Measurements from ENCODE around the gene KRI1.
A peak's percentile ranks its signal among the peaks of the same experiment; 100 is the strongest.

Gene KRI1

DNA sequence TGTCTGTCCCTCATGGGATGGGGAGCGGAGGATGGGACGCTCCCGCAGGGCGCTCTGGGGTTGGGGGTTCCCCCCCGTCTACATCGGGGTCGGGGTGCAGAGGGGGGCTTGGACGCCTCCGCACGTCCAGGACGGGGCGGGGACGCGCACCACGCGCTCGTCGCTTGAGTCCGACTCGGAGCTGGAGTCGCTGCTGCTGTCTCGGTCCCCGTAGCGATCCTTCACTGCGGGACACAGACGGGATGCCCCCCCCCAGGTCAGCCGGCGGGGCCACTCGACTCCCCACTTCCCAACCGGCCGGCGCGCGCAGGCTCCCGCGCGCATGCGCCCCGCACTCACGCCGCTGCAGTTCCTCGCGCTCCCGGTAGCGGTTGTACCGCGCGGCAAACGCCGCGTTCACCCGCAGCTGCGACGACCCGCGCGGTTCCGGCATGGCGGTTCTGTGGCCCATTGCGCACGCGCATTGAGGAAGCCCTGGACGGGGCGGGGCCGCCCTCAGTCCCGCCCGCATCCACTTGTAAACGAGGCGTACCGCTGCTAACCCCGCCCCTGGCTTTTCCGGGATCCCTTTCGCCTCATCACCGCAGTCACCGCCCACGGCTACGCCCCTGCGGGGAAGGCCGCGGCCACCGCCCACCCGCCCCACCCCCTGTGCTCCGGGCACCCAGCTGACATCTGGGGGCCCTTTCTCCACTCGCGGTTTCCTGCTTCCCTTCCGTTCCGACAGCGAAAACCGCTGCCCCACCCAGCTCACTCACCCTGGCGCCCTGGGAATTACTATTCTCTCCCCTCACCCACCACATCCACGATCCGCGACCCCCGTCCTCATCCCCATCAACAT, at the start of gene KRI1:
Gene KRI1 (minus strand): TSS at position 444 of the 841 bp plus-strand sequence. CDS start 11 bp downstream, at position 433.
- DNase-seq: peak; percentile 99

DNA sequence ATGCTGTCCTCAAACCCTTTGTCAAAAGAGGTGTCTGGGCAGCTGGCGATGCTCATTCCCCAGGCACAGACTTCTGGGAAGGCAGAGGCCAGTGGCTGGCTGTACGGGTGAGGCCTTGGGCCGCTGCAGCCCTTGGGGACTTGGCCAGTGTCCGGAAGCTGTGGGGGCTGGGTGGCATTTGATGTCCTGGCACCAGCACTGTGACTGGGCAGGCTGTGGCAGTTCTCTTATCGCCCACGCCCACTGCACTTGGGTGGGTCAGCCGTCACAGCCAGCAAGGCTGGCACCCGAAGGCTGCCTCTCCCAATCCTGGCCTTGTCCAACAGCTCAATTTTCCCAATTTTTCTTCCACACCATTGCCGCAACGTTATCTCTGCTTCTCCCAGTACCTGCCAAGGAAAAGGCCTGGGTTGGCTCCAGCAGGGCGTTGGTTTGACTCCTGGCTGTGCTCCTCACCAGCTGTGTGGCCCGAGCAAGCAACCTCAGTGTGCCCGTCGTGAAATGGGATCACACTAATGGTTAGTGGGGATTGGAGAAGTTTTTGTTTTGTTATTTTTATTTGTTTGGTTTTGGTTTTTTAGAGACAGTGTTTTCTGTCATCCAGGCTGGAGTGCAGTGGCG, 46.8 kb upstream of the KRI1 start:
- DNase-seq: no peak

DNA sequence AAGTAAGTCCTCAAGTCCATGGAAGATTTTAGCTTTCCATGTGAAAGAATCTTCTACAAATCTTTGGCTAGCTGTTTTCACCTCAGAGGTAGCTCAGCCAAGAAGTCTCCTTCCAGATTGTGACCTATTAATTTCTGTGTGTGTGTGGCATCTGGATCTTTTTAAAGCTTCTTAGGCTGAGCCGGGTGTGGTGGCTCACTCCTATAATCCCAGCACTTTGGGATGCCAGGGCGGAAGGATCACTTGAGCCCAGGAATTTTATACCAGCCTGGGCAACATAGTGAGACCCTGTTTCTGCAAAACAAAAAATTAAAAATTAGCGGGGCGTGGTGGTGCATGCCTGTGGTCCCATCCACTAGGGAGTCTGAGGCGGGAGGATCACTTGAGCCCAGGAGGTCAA, 46.1 kb upstream of the KRI1 start:
- DNase-seq: no peak

DNA sequence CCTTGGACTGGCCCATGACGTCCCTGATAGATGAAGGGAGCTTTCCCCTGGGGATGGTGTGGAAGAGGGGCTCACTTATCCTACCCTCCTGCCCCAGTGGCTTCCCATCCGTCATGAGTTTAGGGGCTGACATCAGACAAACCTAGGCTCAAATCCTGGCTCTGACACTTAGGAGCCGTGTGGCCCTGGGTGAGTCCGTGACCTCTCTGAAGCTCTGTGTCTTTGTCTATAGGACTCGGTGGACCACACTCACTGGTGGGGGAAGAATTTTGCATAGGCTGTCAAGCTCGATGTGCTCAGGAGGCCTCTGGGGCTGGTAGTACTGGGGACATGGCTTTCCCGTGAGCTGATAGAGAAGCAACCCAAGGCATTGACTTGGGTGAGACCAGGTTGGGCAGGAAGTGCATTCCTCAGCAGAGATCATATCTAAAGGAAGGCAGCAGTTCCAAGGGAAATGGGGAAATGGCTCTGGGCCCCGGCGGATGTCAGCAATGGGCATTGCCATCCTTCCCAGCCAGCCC, 38.7 kb upstream of the KRI1 start:
- DNase-seq: no peak

DNA sequence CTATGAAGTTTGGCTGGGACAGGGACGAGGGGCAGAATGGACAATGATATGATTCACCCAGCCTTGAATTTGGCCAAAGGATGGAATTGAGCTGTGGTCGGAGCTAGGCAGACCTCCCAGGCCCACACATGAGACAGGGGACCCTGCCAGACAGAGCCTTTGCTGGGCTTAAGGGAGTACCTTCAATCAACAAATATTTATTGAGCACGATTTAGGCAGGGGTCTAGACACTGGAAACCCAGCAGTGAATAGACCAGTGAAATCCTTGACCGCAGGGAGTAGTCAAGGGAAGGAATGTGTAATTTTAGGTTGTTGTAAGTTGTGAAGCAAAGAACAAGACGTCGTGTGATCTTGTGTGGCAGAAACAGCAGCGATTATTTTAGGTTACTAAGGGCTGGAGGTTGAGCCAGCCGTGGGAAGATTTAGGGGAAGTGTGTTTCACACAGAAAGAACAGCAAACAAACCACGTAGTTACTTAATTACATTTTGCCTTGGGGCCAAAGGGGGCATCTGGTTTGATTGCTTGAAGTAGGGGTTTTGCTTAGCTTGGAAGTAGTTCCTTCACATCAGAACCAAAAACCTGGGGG, 38.2 kb upstream of the KRI1 start:
- DNase-seq: peak; percentile 9

DNA sequence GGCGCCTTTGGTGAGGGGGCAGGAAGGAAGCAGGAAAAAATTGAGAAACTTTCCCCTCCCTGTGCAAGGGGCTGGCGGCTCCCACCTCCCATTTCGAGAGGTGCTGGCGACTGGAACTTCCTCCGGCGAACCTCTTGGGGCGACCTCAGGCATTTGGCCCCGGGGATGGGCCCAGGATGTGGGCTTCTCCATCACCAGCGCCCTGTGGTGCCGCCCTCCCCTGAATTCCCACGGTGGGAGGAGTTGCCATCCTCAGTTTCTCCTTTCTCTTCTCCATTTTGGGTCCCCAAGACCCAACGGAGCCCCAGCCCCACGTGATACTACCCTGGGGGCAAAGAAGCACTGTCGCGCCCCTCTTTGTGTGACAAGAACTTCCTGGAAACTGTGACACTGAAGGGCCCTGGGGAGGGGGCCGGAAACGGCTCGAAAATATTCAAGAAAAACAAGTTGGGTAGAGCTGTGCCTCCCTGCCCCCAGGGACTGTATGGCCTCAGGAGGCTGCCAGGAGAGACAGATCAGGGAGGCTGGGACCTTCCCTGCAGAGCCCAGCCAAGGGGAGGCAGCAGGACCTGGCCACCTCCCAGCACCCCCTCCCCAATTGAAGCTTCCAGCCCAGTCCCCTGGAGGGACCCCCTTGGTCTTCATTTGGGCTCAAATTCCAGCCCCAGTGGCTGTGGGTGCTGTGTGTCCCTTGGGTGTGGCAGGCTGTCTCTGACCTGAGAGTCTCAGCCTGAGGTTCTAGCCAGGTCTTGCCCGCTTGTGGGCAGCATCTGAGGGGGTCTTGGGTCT, 37.5 kb upstream of the KRI1 start:
- no peak for DNase-seq

DNA sequence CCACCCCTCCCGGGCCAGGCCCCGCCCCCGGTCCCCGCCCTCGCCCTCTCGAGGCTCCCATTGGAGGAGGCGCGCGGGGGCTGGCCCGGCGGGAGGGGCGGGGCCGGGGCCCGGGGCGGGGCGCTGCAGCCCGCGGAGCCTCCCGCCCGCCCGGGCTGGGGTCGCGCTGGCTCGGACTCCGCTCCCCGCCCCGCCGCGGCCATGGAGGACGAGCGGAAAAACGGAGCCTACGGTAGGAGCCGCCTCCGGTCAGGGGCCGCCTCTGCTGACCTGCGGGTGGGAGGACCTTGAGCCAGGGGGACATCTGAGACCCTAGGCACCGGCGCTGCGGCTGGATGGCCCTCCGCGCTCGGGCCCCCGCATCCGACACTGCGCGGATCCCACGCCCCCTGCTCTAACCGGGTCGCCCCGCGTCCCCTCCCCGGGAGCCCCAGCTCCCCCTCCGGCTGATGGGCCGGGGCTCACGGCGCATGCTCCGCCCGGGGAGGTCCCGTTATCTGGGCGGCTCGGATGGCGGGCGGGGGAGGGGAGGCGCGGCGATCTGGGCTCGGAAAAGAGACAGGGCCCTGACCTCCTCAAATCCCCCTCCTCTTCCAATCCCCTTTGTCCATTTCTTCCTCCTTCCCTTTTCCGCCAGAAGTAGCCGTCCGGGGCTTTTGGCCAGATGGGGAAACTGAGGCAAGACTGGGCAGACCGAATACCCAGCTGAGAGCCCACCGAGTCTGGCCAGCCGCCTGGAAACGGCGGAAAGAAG, 36.7 kb upstream of the KRI1 start:
- DNase-seq: peak; percentile 92

DNA sequence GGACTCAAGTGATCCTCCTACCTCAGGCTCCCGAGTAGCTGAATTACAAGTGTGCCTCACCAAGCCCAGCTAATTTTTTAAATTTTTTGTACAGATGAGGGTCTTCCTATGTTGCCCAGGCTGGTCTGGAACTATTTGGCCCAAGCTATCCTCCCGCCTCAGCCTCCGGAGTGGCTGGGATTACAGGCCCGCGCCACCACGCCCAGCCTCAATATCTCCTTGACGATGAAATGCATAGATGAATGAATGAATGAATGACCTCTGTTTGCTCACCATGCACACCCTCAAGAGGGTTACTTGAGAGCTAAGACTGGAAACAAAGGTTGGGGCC, 36.2 kb upstream of the KRI1 start:
- DNase-seq: no peak

DNA sequence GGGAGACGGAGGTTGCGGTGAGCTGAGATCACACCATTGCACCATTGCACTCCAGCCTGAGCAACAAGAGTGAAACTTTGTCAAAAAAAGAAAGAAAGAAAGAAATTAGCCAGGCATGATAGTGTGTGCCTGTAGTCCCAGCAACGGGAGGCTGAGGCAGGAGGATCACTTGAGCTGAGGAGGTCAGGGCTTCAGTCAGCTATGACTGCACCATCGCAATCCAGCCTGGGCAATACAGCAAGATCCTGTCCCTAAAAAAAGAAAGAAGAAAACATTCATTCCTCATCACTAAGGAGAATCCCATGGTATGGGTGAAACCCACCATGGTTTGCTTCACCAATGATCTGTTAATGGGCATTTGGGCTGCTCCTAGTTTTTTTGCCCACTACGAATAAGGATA, 34.3 kb upstream of the KRI1 start:
- no peak for DNase-seq

DNA sequence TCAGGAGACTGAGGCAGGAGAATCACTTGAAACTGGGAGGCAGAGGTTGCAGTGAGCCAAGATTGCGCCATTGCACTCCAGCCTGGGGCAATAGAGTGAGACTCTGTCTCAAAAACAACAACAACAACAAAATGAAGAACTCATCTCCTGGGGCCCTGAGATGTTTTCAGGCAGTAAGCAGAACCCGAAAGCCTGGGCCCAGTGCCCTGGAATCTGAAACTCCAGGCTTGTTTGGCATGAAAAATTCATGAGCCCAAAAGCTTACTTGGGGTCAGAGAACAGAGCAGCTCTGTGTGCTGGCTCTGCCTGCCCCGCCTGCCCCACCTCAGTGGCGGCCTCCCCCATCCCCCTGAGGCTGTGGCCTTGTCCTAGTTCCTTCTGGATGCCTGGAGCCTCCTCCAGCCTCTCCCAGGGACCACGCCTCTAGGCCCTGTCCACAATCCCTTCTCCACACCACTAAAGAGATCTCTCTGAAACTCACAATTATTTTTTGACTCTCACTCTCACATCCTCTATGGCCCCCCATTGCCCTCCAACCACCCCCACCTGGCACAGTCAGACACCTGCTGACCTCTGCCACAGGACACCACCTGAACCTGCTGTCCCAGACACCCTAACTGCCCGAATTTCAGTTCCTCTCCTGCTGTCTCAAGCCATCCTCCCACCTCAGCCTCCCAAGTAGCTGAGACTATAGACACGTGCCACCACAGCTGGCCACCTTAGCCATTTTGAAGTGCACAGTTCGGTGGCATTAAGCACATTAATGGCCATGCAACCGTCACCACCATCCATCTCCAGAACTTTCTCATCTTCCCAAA, 28.2 kb upstream of the KRI1 start:
- DNase-seq: no peak

DNA sequence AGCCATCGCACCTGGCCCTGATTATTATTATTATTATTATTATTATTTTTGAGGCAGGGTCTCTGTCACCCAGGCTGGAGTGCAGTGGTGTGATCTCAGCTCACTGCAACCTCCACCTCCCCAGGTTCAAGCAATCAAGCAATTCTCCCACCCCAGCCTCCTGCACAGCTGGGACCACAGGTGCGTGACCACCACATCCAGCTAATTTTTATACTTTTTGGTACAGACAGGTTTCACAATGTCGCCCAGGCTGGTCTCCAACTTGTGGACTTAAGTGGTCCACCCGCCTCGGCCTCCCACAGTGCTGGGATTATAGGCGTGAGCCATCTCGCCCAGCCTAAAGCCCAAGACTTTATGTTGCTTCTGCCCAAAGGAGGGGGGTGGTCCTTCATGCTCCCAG, 27.3 kb upstream of the KRI1 start:
- DNase-seq: no peak

DNA sequence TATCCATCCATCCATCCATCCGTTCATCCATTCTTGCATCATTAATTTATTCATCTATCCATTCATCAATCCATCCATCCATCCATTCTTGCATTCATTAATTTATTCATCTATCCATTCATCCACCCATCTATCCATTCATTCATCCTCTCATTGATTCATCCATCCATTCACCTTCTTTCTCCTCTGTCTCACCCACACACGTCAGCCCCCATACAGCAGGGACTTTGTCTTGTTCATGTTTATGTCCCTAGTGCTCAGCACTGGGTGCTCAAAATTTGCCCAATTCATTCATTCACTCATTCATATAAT, 22.0 kb upstream of the KRI1 start:
- no peak for DNase-seq

DNA sequence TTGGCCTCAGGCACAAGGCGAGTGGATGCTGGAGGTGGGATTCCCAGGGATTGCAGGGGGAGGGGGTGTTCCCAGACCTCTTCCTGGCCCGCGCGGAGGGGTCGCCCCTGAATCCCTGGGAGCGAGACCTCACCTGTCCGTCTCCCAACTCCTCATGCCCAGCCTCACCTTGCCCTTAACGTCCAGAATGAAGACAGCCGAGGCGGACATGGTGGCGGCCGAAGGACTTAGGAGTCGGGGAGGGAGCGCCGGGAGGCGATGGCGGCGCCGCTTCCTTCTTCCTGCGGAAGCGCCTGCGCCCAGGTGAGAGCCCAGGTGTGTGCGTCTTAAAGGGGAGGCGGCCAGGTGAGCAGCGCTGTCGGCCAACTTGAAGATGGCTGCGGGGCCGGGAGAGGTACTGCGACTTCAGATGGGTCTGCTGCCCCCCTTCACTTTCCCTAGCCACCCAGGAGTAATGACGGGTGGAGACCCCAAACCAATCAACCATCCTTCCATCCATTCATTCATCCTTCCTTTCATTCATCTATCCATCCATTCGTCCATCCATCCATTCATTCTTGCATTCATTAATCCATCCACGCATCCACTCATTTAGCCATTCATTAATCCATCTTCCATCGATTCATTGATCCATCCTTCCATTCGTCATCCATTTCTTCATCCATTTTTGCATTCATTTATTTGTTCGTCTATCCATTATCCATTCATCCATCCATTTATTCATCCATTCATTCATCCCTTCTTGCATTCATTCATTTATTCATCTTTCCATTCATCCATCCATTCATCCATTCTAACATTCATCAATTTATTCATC, 21.4 kb upstream of the KRI1 start, which contains the start of gene AP1M2:
Gene AP1M2 (minus strand): TSS at position 291 of the 817 bp plus-strand sequence. CDS start 81 bp downstream, at position 210.
- no peak for DNase-seq

DNA sequence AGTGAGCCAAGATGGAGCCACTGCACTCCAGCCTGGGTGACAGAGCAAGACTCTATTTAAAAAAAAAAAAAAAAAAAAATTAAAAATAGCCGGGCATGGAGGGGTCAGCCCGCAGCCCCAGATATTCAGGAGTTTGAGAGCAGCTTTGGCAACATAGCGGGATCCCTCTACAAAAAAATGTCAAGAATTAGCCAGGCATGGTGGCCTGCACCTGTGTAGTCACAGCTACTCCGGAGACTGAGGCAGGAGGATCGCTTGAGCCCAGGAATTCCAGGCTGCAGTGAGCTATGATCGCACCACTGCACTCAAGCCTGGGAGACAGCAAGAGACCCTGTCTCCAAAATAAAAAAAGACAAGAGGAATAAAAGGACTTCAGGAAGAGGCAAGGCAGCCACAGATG, 20.6 kb upstream of the KRI1 start:
- no peak for DNase-seq

DNA sequence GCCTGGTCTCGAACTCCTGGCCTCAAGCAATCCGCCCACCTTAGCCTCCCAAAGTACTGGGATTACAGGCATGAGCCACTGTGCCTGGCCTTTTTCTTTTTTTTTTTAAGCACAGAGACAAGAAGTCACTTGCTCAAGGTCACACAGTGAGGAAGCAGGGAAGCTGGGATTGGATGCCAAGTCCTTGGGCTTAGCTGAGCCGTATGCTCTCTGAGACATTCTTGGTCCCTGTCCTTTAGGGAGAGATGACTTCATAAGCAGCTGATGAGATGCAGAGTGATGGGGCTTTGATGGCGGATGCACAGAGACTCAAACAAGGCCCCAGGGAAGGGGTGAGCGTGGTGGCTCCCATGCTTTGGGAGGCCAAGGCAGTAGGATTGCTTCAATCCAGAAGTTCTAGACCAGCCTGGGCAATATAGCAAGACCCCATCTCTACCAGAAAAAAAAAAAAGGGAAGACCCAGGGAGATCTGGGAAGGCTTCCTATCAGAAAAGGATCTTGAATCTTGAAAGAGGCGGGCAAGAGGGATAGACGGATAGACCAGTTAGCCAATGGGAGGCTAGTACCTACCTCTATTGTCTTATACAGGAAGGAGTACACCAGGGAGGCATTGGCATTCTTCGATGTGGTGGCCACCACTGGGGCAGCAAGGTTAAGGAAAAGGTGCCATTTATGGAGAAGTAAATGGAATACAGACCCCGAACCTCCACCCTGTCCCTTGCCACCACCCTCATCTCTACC, 17.4 kb upstream of the KRI1 start:
- no peak for DNase-seq

DNA sequence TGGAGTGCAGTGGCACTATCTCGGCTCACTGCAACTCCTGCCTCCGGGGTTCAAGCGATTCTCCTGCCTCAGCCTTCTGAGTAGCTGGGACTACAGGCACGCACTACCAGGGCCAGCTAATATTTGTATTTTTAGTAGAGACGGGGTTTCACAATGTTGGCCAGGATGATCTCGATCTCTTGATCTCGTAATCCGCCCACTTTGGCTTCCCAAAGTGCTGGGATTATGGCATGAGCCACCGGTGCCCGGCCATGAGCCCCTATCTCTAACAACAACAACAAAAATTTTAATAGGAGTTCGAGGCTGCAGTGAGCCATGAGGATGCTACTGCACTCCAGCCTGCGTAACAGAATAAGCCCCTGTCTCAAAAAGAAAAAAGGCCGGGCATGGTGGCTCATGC, 16.3 kb upstream of the KRI1 start:
- DNase-seq: no peak

DNA sequence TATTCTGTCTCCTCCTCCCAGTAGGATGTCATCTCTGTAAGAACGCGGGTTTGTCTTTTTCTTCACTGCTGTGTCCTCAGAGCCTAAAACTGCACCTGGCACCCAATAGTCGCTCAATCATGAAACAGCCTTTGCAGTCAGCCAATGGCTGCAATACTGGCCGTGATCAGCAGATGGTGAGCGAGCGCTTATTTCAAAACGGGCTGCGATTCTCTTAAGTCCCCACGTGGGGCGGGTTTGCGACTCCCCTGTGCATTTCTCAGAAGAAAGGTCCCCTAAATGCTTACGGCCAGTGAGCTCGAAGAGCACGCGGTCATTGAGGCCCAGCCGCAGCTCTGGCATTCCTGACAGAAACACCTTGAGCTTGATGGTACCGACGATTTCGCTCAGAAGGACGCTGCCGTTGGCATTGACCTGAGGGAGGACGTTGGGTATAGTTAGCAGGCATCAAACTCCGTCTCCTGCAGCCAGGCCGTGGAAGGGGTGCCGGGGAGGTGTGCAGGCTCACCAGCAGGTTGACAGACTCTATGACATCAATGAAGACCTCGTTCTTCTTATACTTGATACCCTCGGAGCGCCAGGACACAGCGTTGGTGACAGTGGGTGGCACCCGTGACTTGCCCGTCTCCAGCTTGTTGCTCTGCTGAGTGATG, 15.3 kb upstream of the KRI1 start:
- DNase-seq: peak; percentile 97

DNA sequence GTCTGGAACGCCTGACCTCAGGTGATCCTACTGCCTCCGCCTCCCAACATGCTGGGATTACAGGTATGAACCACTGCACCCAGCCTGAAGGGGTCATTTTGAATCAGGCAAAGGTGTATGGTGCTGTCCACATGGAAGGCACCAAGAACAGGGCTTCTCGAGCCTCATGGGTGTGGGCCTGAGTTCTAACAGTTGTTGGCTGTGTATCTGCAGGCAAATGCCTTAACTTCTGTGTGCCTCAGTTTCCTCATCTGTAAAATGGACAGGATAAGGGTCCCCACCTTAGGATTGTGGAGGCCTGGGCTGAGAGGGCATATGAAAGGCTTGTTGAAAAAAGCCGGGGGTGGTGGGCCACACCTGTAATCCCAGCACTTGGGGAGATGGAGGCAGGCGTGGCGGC, 12.1 kb upstream of the KRI1 start:
- no peak for DNase-seq

DNA sequence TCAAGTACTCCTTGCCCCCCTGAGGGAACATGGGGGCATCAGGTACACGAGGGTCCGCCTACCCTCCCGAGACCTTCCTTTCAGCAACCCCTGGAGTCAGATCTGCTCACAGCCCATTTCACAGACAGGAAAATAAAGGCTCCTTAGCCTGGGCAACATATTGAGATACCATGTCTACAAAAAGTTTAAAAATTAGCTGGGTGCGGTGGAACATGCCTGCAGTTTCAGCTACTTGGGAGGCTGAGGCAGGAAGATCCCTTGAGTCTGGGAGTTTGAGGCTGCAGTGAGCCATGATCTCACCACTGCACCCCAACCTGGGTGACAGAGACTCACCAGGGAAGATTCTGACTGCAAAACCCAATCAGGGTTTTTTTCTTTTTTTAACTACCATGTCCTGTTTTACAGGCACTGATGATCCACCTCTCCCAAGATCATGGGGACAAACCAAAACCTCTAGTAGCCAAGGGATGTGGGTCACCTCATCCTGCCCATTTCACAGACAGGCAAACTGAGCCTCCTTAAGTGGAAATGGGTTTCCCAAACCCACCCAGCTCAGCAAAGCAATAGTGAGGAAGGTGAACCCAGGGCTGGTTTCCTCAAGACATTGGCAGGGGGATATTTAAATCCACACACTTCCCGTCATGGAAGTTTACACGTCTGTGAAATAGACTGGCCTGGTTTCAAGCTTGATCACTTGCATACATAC, 9.4 kb upstream of the KRI1 start:
- DNase-seq: no peak

Measured in eye (tissue), 1 donor.